Upper lobe of left lung (tissue), 4 donors: Measurements from ENCODE around the gene FKRP.

ENCODE experiments used
- POLR2A ChIP-seq, 4 donors: fragments of 450-650 bp; IDR thresholded peaks; one replicate each; pipeline ENCODE4 v1.5.1; 2016 to 2017; ENCODE audit warnings: antibody characterized with exemption in 4 of 4, mild to moderate bottlenecking in 2 of 4
- POLR2AphosphoS5 ChIP-seq, 2 donors: sonication (generic); formaldehyde crosslinking; IDR thresholded peaks; one replicate each; pipeline ENCODE4 v1.5.1; 2017; ENCODE audit warnings: antibody characterized with exemption in 2 of 2
- TF ChIP-seq, protein P1 (sequence below), 6 experiments: fragments of 450-650 bp in 4 of 6; fragments of 200-600 bp in 2 of 6; sonication (generic) in 2 of 6; IDR thresholded peaks; one replicate each; pipeline ENCODE4 v1.5.1; 2016 to 2019; ENCODE audit warnings: antibody characterized with exemption in 6 of 6

- TF ChIP-seq, protein P1, sequence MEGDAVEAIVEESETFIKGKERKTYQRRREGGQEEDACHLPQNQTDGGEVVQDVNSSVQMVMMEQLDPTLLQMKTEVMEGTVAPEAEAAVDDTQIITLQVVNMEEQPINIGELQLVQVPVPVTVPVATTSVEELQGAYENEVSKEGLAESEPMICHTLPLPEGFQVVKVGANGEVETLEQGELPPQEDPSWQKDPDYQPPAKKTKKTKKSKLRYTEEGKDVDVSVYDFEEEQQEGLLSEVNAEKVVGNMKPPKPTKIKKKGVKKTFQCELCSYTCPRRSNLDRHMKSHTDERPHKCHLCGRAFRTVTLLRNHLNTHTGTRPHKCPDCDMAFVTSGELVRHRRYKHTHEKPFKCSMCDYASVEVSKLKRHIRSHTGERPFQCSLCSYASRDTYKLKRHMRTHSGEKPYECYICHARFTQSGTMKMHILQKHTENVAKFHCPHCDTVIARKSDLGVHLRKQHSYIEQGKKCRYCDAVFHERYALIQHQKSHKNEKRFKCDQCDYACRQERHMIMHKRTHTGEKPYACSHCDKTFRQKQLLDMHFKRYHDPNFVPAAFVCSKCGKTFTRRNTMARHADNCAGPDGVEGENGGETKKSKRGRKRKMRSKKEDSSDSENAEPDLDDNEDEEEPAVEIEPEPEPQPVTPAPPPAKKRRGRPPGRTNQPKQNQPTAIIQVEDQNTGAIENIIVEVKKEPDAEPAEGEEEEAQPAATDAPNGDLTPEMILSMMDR (IDR thresholded peaks at IDR 0.05): no peak
- TF ChIP-seq POLR2A (IDR thresholded peaks at IDR 0.05) (no peak), POLR2AphosphoS5 (IDR thresholded peaks at IDR 0.05) (no peak)
These were observed 36.6 kb downstream of the FKRP start for GRCh38 chr19:46782355-46783019.
